Activated CD4-positive, alpha-beta memory T cell treated with anti-CD3 and anti-CD28 coated beads, Interleukin-2, amount 10 ng/mL, durations not matched to agents 7 days and 5 days (primary cell): Measurements from ENCODE around the gene ASCC3. TPM values are rescaled to one million over a fixed set of nuclear protein-coding genes. Genes with fewer than 3 reads are reported as not detected.
"Not testable (repeated sequence)": the region's sequence is repeated elsewhere in the genome, so short reads cannot be mapped to it uniquely, and the experiment has no call there.

Experiments used
- CTCF ChIA-PET: fragments of 350-600 bp; sonication (Branson Sonifier 250); formaldehyde crosslinking; loops from one replicate; lab custom pipeline; 2021; ENCODE audit warnings: antibody characterized with exemption, inconsistent platforms; lab: Charles Lee
- POLR2A ChIA-PET: fragments of 350-600 bp; sonication (Branson Sonifier 250); formaldehyde crosslinking; loops from one replicate; lab custom pipeline; 2021; ENCODE audit warnings: antibody characterized with exemption; lab: Charles Lee
- DNase-seq: peaks from one replicate; pipeline ENCODE4 v3.0.0-alpha.2; 2020
- H3K27ac Mint-ChIP-seq: one replicate; pipeline ENCODE4 v1.8.0; 2021; ENCODE audit warnings: mild to moderate bottlenecking, mixed read lengths
- H3K27me3 Mint-ChIP-seq: one replicate; pipeline ENCODE4 v1.8.0; 2021; ENCODE audit warnings: mixed read lengths
- H3K36me3 Mint-ChIP-seq: one replicate; pipeline ENCODE4 v1.8.0; 2021; ENCODE audit warnings: low read depth, mixed read lengths
- H3K4me1 Mint-ChIP-seq: one replicate; pipeline ENCODE4 v1.8.0; 2021; ENCODE audit warnings: mixed read lengths
- H3K4me3 Mint-ChIP-seq: one replicate; pipeline ENCODE4 v1.8.0; 2021; ENCODE audit warnings: mild to moderate bottlenecking, mixed read lengths
- H3K9me3 Mint-ChIP-seq: one replicate; pipeline ENCODE4 v1.8.0; 2021; ENCODE audit warnings: mixed read lengths
- total RNA-seq, 2 experiments: library from RNA; stranded (reverse); gene quantifications; one replicate each; pipeline ENCODE4 v1.2.3, GENCODE V29; 2021

Gene ASCC3
- total RNA-seq, 2 experiments from 2014 or later = 42.4 to 46.0 TPM

- no peak overlapping the region for H3K4me3 Mint-ChIP-seq
Measured at GRCh38 chr6:100774681-100775080, 106.4 kb downstream of the ASCC3 start.

GRCh38 chr6:100768816-100769351 lies 112.2 kb downstream of the ASCC3 start:
- Mint-ChIP-seq H3K36me3 (peaks cover 25% of the 10 kb centered on the region), H3K27me3 (no peaks in the 10 kb centered on the region), H3K4me3 (no peak overlapping the region), H3K4me1 (peaks cover 4% of the 10 kb centered on the region), H3K9me3 (peaks cover 7% of the 10 kb centered on the region), H3K27ac (no peak overlapping the region)
- ChIA-PET POLR2A (no interaction called here), CTCF (no interaction called here)
- DNase-seq = no peak

More at GRCh38 chr6:100774681-100775080, 106.4 kb downstream of the ASCC3 start:
- H3K9me3 Mint-ChIP-seq = no peaks in the 10 kb centered on the region
- no peaks in the 10 kb centered on the region for H3K4me1 Mint-ChIP-seq
- H3K27ac Mint-ChIP-seq = no peak overlapping the region
- CTCF ChIA-PET = no interaction called here
- no peaks in the 10 kb centered on the region for H3K36me3 Mint-ChIP-seq
- no peak for DNase-seq
- no peaks in the 10 kb centered on the region for H3K27me3 Mint-ChIP-seq
- POLR2A ChIA-PET = no interaction called here

GRCh38 chr6:100763617-100764241 lies 117.4 kb downstream of the ASCC3 start:
- Mint-ChIP-seq H3K4me1 (peaks cover under 1% of the 10 kb centered on the region), H3K9me3 (peaks cover 16% of the 10 kb centered on the region), H3K27me3 (no peaks in the 10 kb centered on the region), H3K4me3 (no peak overlapping the region), H3K27ac (no peak overlapping the region), H3K36me3 (peaks cover 71% of the 10 kb centered on the region)
- ChIA-PET POLR2A (no interaction called here), CTCF (no interaction called here)
- no peak for DNase-seq

- POLR2A ChIA-PET = no interaction called here
- no peak overlapping the region for H3K4me3 Mint-ChIP-seq
- no peaks in the 10 kb centered on the region for H3K4me1 Mint-ChIP-seq
- no peaks in the 10 kb centered on the region for H3K27me3 Mint-ChIP-seq
- no peak for DNase-seq
- CTCF ChIA-PET = no interaction called here
- peaks cover 16% of the 10 kb centered on the region for H3K9me3 Mint-ChIP-seq
- no peak overlapping the region for H3K27ac Mint-ChIP-seq
- peaks cover 81% of the 10 kb centered on the region for H3K36me3 Mint-ChIP-seq
Measured at GRCh38 chr6:100761841-100762240, 119.3 kb downstream of the ASCC3 start.

GRCh38 chr6:100758386-100758785 lies 122.7 kb downstream of the ASCC3 start:
- H3K4me3 Mint-ChIP-seq, DNase-seq, H3K27me3 Mint-ChIP-seq, POLR2A ChIA-PET, H3K4me1 Mint-ChIP-seq, H3K9me3 Mint-ChIP-seq, H3K27ac Mint-ChIP-seq, CTCF ChIA-PET: not testable (repeated sequence)
- peaks cover 67% of the 10 kb centered on the region for H3K36me3 Mint-ChIP-seq

DNA sequence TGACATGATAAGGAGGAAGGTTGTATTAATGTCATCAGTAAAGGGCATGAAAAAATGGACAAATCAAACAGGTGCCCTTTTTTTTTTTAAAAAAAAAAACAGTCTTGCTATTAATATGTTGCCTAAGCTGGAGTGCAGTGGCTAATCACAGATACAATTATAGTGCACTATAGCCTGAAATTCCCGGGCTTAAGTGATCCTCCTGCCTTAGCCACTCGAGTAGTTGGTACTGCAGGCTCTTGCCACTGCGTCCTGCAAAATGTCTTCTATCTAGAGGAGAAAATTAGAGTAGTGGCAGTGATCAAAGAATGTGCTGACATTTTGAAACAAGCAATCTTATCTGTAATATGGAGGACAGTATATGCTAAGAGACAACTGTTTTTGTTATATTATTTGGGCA lies 127.7 kb downstream of the ASCC3 start:
- no peak overlapping the region for H3K27ac Mint-ChIP-seq
- CTCF ChIA-PET = no interaction called here
- POLR2A ChIA-PET = no interaction called here
- H3K27me3 Mint-ChIP-seq = no peaks in the 10 kb centered on the region
- H3K9me3 Mint-ChIP-seq = no peaks in the 10 kb centered on the region
- no peaks in the 10 kb centered on the region for H3K4me1 Mint-ChIP-seq
- no peak overlapping the region for H3K4me3 Mint-ChIP-seq
- peaks cover 34% of the 10 kb centered on the region for H3K36me3 Mint-ChIP-seq
- no peak for DNase-seq

DNA sequence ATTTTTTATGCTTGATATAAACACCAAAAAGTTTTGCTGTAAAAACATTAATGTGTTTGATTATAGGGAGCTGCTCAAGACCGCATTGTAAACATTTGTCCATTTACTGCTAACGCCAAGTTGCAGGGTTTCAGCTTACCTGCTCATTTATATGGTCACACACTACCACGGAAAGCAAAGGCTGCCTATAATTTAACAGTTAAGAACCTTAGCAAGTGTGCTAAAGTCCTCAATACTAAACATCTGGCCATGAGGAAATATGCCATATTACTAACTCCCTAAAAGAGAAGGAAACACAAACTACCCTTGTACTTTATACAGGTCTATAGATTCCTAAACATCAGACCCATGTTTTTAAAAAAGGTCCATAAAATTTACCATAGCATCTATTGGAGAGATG lies 129.5 kb downstream of the ASCC3 start:
- Mint-ChIP-seq H3K9me3 (no peaks in the 10 kb centered on the region), H3K27ac (no peak overlapping the region), H3K4me3 (no peak overlapping the region), H3K27me3 (no peaks in the 10 kb centered on the region), H3K36me3 (peaks cover 30% of the 10 kb centered on the region), H3K4me1 (no peaks in the 10 kb centered on the region)
- DNase-seq = no peak
- CTCF ChIA-PET = no interaction called here
- POLR2A ChIA-PET = no interaction called here

- Mint-ChIP-seq H3K36me3 (peaks cover 38% of the 10 kb centered on the region), H3K4me1 (no peaks in the 10 kb centered on the region), H3K27ac (no peak overlapping the region), H3K4me3 (no peak overlapping the region), H3K9me3 (peaks cover 6% of the 10 kb centered on the region), H3K27me3 (no peaks in the 10 kb centered on the region)
- ChIA-PET CTCF (no interaction called here), POLR2A (no interaction called here)
- no peak for DNase-seq
Measured at GRCh38 chr6:100745419-100746041, 135.6 kb downstream of the ASCC3 start.

GRCh38 chr6:100740439-100740838 lies 140.7 kb downstream of the ASCC3 start:
- no peak overlapping the region for H3K4me3 Mint-ChIP-seq
- H3K9me3 Mint-ChIP-seq = peaks cover 9% of the 10 kb centered on the region
- no peaks in the 10 kb centered on the region for H3K27me3 Mint-ChIP-seq
- DNase-seq = no peak
- H3K27ac Mint-ChIP-seq = no peak overlapping the region
- H3K36me3 Mint-ChIP-seq = peaks cover 31% of the 10 kb centered on the region
- CTCF ChIA-PET = no interaction called here
- peaks cover 12% of the 10 kb centered on the region for H3K4me1 Mint-ChIP-seq
- POLR2A ChIA-PET = no interaction called here

GRCh38 chr6:100737720-100738119 lies 143.4 kb downstream of the ASCC3 start:
- H3K27me3 Mint-ChIP-seq, POLR2A ChIA-PET, DNase-seq, H3K4me3 Mint-ChIP-seq, CTCF ChIA-PET, H3K9me3 Mint-ChIP-seq, H3K27ac Mint-ChIP-seq: not testable (repeated sequence)
- peaks cover 24% of the 10 kb centered on the region for H3K36me3 Mint-ChIP-seq
- H3K4me1 Mint-ChIP-seq = peaks cover 12% of the 10 kb centered on the region

DNA sequence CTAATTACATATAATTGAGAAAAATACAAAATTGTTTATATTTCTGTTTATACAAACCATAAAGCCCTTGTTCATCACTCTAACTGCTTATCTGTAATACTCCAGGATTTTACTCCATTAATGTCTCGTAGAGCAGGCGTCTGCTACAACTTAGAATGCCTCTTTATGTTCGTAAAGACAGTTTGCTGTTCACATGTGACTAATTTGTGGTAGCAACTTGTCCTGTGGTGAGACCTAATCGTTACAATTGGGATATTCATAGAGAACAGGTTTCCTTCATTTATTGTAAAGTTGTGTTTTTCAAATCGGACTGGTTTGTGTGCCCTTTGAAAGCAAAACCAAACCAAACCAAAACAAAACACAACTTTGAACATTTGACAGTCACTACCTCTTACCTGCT lies 149.7 kb downstream of the ASCC3 start:
- H3K4me3 Mint-ChIP-seq = no peak overlapping the region
- peaks cover 5% of the 10 kb centered on the region for H3K36me3 Mint-ChIP-seq
- no peaks in the 10 kb centered on the region for H3K9me3 Mint-ChIP-seq
- ChIA-PET CTCF (no interaction called here), POLR2A (no interaction called here)
- H3K27ac Mint-ChIP-seq = no peak overlapping the region
- H3K4me1 Mint-ChIP-seq = no peaks in the 10 kb centered on the region
- no peak for DNase-seq
- H3K27me3 Mint-ChIP-seq = no peaks in the 10 kb centered on the region

GRCh38 chr6:100730001-100730980 lies 150.8 kb downstream of the ASCC3 start:
- Mint-ChIP-seq H3K27me3 (no peaks in the 10 kb centered on the region), H3K4me3 (no peak overlapping the region), H3K4me1 (no peaks in the 10 kb centered on the region), H3K27ac (no peak overlapping the region), H3K9me3 (no peaks in the 10 kb centered on the region), H3K36me3 (peaks cover 5% of the 10 kb centered on the region)
- POLR2A ChIA-PET = no interaction called here
- CTCF ChIA-PET = interaction anchor here (1.8 to 2.0 kb wide), 2 partner anchors 11 to 66 kb away, joined by 4 read pairs; no protein-coding TSS in a partner anchor
- DNase-seq = no peak

GRCh38 chr6:100726666-100727065 lies 154.5 kb downstream of the ASCC3 start:
- Mint-ChIP-seq H3K9me3 (no peaks in the 10 kb centered on the region), H3K36me3 (peaks cover 21% of the 10 kb centered on the region), H3K27me3 (no peaks in the 10 kb centered on the region), H3K27ac (no peak overlapping the region), H3K4me1 (no peaks in the 10 kb centered on the region), H3K4me3 (no peak overlapping the region)
- DNase-seq = no peak
- POLR2A ChIA-PET = no interaction called here
- CTCF ChIA-PET = no interaction called here
